HL-60/S4 treated with phorbol 12-myristate 13-acetate at 8.2 ng/mL for 4 days and 3 days (cell line): ENCODE measurements around the gene BICDL1.

Experiments
- in situ Hi-C: fragments of 300-500 bp; cut with MboI; formaldehyde crosslinking; loops from 2 replicates; pipeline ENCODE4 v1.15.0; 2022; ENCODE audit warnings: low sequenced_read_pairs

BICDL1 gene

GRCh38 chr12:120051535-120051934, 62.5 kb downstream of the BICDL1 start:
- in situ Hi-C loops: no loop called here

GRCh38 chr12:120054293-120054692, 65.3 kb downstream of the BICDL1 start:
- in situ Hi-C loops: no loop called here

DNA sequence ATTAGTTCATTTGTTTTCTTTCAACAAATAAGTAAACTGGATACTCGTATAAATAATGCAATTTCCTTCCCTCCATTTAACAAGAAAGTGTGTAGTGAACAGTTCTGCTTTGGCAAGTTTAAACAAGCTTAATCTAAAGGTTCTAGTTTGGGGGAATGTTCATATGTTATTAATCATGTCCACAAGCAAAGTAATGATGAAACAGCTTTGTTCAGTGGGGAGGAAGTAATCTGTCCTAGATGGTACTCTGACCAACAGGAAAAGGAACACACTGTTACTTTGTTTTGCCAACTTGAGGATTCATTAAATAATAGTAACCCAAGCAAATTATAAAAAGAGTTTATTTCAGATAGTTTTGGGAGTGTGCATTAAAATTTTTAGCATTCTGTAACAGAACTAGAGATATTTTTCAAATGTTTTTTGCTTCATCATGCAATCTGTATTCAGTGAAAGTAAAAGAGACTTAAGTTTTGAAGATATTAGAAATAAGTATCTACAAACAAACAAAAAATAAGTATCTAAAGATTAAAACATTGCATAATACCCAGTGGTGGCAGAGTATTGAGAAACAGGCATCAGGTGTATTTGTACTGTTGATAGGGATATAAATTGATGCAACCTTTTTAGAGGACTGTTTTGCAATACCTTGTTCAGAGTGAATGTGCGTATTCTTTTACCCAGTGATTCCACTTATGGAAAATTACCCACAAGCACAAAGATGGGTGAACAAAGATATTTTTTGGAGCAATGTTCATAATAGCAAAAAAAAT, 66.4 kb downstream of the BICDL1 start:
- in situ Hi-C loops: no loop called here

- in situ Hi-C loops: no loop called here
Measured at GRCh38 chr12:120056739-120057138, 67.7 kb downstream of the BICDL1 start.

- in situ Hi-C loops: no loop called here
Measured at GRCh38 chr12:120060196-120060595, 71.2 kb downstream of the BICDL1 start.

GRCh38 chr12:120060717-120061116, 71.7 kb downstream of the BICDL1 start:
- in situ Hi-C loops: no loop called here

DNA sequence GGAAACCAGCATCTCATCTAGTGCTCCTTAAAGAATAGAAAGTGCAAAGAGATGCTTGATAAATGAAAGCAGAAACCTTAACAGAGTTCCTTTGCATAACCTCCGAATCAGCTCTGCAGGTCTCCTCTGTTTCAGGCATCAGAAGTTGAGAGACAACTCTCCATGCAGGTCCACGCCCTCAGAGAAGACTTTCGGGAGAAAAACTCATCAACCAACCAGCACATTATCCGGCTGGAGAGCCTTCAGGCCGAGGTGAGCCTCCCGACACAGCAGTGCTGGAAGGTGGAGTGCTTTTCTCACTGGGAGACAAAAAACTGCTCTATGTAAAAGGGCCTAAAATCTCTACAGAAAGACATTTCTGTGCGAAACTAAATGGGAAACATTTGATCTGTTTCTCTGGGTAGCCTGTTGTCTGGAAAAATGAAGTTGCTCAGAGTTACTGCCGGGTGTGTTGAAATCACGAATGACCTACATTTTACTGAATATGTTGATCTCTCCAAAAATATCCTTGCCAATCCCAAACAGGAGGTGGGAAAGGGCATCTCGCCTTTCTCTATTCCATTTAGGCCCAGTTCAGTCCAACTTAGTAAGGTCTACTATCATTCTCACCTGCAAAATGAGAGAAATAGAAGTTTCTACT, 72.7 kb downstream of the BICDL1 start:
- in situ Hi-C loops: no loop called here

GRCh38 chr12:120062976-120063579, 74.0 kb downstream of the BICDL1 start:
- in situ Hi-C loops: no loop called here

GRCh38 chr12:120064054-120064940, 75.3 kb downstream of the BICDL1 start:
- in situ Hi-C loops: no loop called here

DNA sequence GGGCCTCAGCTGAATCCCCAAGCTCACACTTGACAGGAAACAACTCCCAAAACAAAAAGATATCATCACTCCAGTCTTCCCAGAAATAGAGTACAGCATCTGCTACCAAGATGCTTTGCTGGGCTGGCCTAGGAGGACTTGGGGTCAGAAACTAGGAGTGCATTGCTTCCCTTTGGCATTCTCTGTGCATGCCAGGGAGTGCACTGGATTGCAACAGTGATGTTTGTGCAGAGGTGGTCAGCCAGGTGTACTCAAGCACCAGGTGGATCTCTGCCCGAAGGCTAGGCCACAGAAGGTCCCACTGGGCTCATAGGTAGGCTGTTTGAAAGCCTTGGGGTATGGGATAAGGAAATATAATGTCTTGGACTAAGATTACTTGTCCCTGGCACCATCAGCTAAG, 76.4 kb downstream of the BICDL1 start:
- in situ Hi-C loops: no loop called here

- in situ Hi-C loops: no loop called here
Measured at GRCh38 chr12:120066341-120066740, 77.3 kb downstream of the BICDL1 start.

- in situ Hi-C loops: no loop called here
Measured at GRCh38 chr12:120067084-120067869, 78.2 kb downstream of the BICDL1 start.

DNA sequence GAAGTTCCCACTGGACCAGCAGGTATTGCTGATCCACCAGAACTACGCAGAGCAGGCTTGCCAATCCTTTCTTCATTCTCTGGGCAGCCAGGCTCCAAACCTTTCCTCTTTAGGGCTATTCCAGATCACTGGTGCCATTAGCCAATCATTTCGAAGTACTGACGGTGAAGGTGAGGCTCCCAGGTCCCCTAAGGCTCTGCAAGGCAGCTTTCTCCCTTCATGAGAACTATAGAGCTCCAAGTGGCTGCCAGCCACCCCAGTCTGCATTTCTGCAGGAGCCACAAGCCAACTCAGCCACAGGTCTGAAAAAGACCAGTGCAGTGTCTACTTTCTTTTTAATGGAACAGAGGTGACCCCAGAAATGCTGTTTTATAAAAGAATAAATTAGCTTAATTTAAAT, 78.9 kb downstream of the BICDL1 start:
- in situ Hi-C loops: no loop called here

GRCh38 chr12:120069278-120069677, 80.2 kb downstream of the BICDL1 start:
- in situ Hi-C loops: no loop called here

DNA sequence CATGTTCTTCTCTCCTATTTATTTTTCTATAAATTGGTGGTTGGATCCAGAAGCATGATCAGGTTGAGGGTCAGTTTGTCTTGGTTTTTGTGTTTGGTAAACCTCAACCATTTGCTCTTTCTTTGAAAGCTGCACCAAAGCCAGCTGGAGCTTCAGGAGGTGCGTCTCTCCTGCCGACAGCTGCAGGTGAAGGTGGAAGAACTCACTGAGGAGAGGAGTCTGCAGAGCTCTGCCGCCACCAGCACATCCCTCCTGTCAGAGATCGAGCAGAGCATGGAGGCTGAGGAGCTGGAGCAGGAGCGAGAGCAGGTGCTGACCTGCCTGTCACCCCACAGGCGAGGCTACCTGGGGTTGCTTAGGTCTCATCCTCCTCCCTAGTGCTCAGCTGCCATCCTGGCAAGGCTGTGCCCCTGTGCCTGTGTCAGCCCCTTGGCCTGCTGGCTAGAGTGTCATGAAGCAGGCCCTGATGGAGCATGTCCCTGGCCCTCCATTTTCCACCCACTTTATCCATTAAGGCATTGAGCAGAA, 82.5 kb downstream of the BICDL1 start:
- in situ Hi-C loops: no loop called here

- in situ Hi-C loops: no loop called here
Measured at GRCh38 chr12:120072472-120073249, 83.6 kb downstream of the BICDL1 start.

- in situ Hi-C loops: no loop called here
Measured at GRCh38 chr12:120075034-120075616, 86.1 kb downstream of the BICDL1 start.

GRCh38 chr12:120076651-120077050, 87.6 kb downstream of the BICDL1 start:
- in situ Hi-C loops: no loop called here

GRCh38 chr12:120077260-120077659, 88.2 kb downstream of the BICDL1 start:
- in situ Hi-C loops: no loop called here
